Head of caudate nucleus (tissue), 42 donors: ENCODE results near the gene TBC1D9.
A peak's percentile ranks its signal among the peaks of the same experiment; 100 is the strongest.
"Not testable (repeated sequence)": the region's sequence is repeated elsewhere in the genome, so short reads cannot be mapped to it uniquely, and the experiment has no call there.

ENCODE experiments used
- DNase-seq, 42 donors: peaks; one replicate each; pipeline versions ENCODE4 v3.0.0 to v3.0.0-alpha.2; 2020 to 2021; ENCODE audit warnings: mixed read lengths in 7 of 42
- intact Hi-C: fragments of 100-400 bp; cut with DNase I; formaldehyde crosslinking; loops from one replicate; pipeline ENCODE4 v1.15.0; 2022

TBC1D9 gene

GRCh38 chr4:140756319-140757231, at the start of gene TBC1D9:
TSS of gene TBC1D9 (minus strand) at chr4:140756385. CDS start at chr4:140756045, 340 bp downstream.
- peak; percentile 18 to 73 (median 52) for DNase-seq

DNA sequence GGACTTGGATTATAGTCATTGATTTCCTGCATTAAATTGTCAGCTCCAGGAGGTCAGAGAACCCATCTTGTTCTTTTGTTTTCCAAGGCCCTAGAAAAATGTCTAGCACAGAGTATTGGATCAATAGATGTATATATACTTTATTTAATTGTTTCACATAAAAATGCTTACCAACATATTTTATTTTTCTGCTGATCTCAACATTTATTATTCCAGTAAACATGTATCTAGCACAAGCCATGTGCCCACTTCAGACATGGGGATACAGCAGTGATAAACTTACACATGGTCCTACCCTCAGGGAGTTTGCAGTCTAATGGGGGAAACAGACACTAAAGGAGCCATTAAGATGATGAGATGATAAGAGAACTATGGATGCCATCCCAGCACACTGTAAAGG, 49.1 kb upstream of the TBC1D9 start:
- intact Hi-C loops, result no loop called here
- no peak for DNase-seq

More at GRCh38 chr4:140756319-140757231, at the start of gene TBC1D9:
- intact Hi-C loops, result no loop called here

DNA sequence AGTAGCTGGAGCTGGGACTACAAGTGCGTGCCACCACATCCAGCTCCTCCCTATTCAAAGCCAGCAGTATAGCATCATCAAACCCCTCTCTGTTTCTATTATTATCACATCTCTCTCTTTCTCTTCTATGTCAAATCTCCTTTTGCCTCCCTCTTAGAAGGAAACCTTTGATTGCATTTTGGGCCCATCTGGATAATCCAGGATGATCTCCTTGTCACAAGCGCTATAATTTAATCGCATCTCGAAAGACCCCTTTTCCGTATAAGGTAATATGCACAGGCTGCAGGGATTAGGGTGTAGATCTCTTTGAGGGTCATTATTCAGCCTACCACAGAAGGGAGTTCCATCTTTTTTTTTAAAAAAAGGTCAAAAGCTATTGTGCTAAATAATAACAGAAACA, 46.4 kb upstream of the TBC1D9 start:
- no peak for DNase-seq
- intact Hi-C loops, result no loop called here

DNA sequence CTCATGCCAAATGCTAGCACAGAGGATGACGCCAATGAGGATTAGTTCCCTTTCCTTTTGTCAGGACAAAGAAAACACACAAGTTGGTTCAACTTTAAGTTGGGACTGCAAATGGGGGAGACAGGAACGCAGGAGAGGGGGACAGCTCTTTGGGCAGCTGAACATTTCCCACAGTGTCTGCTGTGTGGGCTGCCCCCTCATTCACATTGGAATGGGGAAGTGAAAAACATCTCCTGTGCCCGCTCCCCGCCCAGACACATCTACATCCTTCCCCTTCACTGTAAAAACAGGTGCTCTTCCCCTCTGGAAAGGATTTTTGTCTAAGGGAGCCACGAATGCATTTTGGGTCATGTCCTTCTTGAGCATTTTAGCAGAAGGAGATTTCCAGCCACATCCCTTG, 44.5 kb upstream of the TBC1D9 start:
- DNase-seq, result peak in 9 of 42 donors; percentile 4 to 20 (median 10)
- intact Hi-C loops, result no loop called here

DNA sequence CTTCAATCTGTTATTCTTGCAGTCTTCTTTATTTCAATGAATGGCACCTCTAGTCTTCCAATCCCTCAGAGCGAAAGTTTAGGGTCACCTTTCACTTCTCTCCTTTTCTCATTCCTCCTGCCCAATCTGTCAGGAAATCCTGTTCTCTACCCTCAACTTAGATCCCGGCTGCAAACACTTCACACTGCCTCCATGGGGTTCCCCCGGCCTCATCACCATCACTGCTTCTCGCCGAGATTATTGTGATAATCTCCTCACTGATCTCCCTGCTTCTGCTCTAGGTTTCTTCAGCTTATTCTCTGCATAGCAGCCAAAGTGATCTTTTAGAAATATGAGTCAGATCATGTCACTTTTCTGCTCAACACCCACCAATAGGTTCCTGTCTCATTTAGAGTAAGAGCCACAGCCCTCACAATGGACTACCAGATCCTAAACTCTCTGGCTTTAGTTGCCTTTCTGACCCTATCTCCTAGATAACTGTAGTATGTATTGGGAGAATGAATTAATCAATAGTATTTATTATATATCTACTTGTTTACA, 43.6 kb upstream of the TBC1D9 start:
- intact Hi-C loops, result no loop called here
- peak in 1 of 42 donors; percentile 7 for DNase-seq

DNA sequence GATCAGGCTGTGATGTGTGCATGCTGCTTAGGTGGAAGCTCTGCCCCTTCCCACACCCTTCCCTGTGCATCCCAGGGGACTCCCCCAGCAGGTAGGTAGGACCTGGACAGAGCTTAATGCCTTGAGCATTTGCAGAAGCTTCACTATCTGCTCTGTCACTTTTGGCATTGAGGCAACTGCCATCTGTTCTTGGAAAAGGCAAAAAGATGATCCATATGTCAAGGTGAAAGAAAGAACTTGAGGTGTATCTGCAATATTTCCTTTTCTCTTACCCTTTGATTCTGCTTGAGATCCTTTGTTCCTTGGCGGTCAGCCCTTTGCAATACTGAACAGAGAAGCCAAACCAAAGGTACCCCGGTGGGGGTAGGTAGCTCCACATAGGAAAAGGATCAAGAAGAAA, 37.1 kb upstream of the TBC1D9 start:
- DNase-seq, result no peak
- intact Hi-C loops, result no loop called here

DNA sequence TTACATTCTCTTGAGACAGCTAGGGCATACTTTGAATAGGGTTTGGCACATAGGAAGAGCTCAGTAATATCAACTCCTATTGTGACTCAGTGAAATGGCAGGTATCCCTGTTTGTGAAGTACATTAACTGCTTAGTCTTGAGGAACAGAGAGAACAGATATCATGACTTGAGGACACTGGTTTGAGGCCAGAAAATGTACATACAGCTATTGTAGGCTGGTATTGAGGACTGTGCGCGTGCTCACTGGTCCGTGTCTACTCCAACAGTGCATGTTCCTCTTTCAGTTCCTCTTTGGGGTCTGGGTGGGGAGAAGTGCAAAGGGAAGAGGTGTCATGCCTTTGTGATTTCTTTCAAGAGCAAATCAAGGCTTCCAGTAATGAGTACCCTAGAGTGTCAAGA, 34.6 kb upstream of the TBC1D9 start:
- peak in 30 of 42 donors; percentile 7 to 58 (median 26) for DNase-seq
- intact Hi-C loops, result no loop called here

- intact Hi-C loops, result no loop called here
- peak in 13 of 42 donors; percentile 6 to 69 (median 15) for DNase-seq
Observed at GRCh38 chr4:140790171-140790570, 34.0 kb upstream of the TBC1D9 start.

- intact Hi-C loops, result no loop called here
- no peak for DNase-seq
Observed at GRCh38 chr4:140789759-140790158, 33.6 kb upstream of the TBC1D9 start.

DNA sequence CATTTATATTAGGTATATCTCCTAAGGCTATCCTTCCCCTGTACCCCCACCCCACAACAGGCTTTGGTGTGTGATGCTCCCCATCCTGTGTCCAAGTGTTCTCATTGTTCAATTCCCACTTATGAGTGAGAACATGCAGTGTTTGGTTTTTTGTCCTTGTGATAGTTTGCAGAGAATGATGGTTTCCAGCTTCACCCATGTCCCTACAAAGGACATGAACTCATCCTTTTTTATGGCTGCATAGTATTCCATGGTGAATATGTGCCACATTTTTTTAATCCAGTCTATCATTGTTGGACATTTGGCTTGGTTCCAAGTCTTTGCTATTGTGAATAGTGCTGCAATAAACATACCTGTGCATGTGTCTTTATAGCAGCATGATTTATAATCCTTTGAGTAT, 26.6 kb upstream of the TBC1D9 start:
- DNase-seq, intact Hi-C loops: not testable (repeated sequence)

DNA sequence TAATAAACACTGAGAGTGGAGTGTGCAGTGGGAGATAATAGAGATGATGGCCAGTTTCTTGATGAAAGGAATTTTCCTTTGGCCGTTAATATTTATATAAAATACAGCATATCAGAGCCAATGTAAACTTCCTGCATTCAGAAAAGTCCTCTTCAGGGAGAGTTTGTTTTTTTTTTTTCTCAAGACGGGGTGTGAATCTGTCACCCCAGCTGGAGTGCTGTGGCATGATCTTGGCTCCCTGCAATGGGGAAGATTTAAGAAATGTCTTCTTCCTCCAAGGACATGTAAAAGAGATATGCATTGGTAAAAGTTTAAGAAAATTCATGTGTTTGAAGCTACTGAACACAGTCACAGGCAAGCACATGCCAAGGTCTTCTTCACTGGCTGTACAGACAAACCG, 25.4 kb upstream of the TBC1D9 start:
- no peak for DNase-seq

DNA sequence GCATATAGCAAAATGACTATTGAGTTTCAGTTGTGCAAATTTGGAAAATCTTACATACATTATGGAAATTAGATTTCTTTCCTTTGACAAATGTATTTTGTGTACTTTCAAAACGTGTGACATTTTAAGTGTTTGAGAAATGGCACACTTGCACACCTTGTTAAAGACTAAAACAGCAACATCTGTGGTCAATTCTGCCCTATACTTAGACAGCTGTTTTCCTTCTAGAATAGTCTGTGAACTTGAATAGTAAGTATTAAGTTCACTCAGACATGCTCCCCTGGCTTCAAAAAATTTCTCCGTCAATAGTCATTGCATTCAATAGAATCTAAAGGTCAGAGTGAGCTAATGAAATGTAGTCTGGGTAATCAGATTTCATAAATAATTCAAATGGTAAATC, 21.7 kb upstream of the TBC1D9 start:
- intact Hi-C loops, result no loop called here
- DNase-seq, result no peak

More for the DNA sequence above, 25.4 kb upstream of the TBC1D9 start:
- intact Hi-C loops, result no loop called here

GRCh38 chr4:140777386-140777785, 21.2 kb upstream of the TBC1D9 start:
- DNase-seq, result no peak
- intact Hi-C loops, result no loop called here

- intact Hi-C loops, result no loop called here
Observed at GRCh38 chr4:140776556-140776955, 20.4 kb upstream of the TBC1D9 start.

GRCh38 chr4:140774956-140775355, 18.8 kb upstream of the TBC1D9 start:
- intact Hi-C loops, result no loop called here
- no peak for DNase-seq

More at GRCh38 chr4:140776556-140776955, 20.4 kb upstream of the TBC1D9 start:
- no peak for DNase-seq

DNA sequence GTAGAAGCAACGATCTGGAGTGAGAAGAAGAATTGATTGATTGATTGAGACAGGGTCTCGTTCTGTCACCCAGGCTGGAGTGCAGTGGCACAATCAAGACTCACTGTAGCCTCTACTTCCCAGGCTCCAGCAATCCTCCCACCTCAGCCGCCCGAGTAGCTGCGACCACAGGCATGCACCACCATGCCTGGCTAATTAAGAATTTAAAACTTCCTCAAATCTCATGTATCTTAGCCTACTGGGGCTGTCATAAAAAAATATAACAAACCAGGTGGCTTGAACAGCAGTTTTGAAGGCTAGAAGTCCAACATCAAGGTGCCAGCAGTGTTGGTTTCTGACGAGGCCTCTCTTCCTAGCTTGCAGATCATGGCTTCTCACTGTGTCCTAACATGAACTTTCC, 18.3 kb upstream of the TBC1D9 start:
- intact Hi-C loops, result no loop called here
- DNase-seq, result no peak

DNA sequence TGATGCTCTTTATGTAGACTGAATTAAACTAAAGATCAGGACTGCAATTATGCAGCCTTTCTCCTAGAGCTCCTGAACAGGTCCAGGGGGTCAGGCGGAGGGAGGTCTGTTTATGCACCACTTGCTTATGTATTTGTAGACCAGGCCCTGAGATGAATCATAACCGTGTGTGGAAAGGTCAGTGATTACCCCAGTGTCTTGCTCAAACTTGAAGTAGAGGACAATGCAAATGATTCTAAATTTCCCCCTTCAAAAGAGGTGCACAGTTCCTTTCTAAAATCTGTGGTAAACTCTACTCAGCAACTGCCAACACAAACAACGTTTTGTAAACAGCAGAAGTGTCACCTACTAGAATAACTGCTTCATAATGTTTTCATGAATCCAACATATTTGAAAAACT, 13.0 kb upstream of the TBC1D9 start:
- intact Hi-C loops, result no loop called here
- no peak for DNase-seq

DNA sequence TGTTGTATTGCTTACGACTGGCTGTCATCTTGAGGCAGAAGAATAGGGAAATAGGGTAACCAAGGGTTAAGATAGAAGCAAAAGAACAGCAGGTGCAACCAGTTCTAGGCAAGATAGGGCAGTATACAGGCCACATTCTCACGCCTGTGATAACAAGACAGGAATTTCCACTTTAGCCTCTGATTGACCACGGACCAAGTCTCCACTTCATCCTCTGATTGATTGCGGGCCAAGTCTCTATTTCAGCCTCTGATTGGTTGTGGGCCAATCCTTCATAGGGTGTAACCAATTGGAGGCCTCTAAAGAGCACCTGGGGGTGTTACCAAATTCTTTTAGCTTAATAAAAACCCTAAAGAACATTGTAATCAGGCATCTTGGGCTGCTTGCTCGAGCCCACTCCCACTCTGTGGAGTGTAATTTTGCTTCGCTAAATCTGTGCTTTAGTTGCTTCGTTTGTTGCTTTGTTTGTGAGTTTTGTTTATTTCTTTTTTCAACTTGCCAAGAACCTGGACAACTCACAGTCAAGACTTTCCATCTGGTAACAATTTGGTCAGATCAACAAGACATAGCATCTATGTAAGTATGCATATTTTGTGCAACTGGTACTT, 8.7 kb upstream of the TBC1D9 start:
- DNase-seq, result no peak
- intact Hi-C loops, result no loop called here

- intact Hi-C loops, result no loop called here
- DNase-seq, result no peak
Observed at GRCh38 chr4:140762202-140762601, 6.0 kb upstream of the TBC1D9 start.

- DNase-seq, result no peak
Observed at GRCh38 chr4:140757232-140757630, 1.0 kb upstream of the TBC1D9 start.

More at GRCh38 chr4:140757232-140757630, 1.0 kb upstream of the TBC1D9 start:
- intact Hi-C loops, result no loop called here
